HG02885 (cell line): ENCODE measurements around the gene RETREG2.

Experiments used
- ATAC-seq: cut with Tn5 transposase; IDR thresholded peaks from one replicate; pipeline ENCODE4 v1.9.1; 2021; ENCODE audit warnings: mild to moderate bottlenecking; ENCODE audit not compliant: unreplicated experiment, poor library complexity

Gene RETREG2

DNA sequence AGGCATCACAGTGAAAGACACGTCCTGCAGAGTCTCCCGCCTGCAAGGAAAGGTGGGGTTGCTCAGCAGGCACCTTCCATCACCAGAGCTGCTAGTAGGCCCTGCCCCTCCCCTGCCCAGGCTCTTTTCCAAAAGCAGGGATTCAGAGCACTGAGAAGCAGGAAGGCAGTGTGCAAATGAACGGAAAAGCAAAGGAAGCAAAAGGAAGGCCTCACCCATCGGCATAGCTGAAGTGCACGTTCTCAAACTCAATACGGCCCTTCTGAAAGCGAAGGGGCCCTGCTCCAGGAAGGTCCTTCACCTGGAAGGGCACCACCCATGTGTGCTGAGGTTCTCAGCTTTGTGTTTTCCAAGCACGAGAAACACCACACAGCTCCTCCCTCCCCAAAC, 34.9 kb downstream of the RETREG2 start:
- no peak for ATAC-seq

- no peak for ATAC-seq
These were observed 35.5 kb downstream of the RETREG2 start for GRCh38 chr2:219213486-219214071.

DNA sequence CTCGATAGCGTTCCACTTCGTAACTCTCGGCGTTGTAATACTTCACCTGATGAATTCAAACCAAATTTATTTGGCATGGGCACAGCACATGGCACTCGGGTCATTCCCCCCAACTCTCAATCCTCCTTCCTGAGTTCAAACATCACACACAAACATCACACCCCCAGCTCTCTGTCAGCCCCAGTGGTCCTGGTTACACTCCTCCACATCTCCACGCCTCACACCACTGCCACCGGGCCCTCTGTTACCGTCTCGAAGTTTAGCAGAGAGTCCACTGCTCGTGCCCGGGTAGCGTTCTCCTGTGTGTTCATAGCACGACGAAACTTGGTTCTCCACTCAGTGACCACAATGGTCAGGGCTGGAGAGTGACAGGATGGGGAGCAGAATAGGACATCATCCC, 36.1 kb downstream of the RETREG2 start:
- ATAC-seq: no peak

GRCh38 chr2:219214786-219215185, 36.7 kb downstream of the RETREG2 start:
- no peak for ATAC-seq

DNA sequence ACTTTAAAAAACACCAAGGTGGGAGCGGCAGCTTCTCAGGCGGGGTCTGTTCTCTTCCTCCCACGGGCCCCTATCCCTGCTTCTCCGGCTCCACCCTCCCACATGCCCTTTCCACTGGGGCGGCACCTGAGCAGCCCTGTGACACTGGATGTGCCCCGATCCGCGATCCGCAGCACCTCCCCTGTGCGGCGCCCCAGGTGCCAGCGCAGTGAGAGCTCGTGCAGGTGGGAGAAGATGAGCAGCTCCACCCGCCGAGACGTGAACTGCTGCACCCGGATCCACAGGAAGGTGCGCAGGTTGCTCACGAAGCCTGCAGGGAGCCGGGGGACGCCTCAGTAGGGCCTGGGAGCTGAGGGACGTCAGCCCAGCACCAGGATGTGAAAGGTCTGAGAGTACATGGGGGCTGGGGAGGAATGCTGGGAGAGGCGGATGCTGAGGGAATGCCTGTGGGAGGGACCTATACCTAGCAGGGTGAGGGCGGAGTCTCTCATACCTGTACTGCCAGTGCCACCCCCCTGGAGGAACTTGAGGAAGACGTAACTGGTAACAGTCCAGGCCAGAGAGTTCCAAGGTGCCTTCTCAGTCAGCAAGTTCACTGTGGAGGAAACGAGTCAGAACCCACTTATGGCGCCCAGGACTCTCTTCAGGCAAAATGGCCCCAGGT, 37.9 kb downstream of the RETREG2 start:
- no peak for ATAC-seq

DNA sequence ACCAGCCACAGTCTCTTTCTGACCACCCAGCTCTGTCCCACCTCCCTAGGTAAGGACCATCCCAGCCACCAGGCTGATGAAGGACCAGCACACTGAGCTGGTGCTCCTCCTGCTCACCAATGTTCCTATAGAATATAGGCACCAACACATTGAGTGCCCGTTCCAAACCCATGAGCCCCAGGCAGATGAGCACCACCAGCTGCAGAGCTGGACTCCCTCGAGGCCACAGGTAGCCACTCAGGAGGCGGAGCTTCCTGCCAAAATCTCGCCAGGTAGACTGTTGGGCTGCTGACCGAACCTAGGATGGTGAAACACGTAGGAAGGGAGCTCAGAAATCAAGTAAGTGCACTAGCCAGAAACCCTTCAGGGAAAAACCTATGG, 38.5 kb downstream of the RETREG2 start:
- no peak for ATAC-seq

DNA sequence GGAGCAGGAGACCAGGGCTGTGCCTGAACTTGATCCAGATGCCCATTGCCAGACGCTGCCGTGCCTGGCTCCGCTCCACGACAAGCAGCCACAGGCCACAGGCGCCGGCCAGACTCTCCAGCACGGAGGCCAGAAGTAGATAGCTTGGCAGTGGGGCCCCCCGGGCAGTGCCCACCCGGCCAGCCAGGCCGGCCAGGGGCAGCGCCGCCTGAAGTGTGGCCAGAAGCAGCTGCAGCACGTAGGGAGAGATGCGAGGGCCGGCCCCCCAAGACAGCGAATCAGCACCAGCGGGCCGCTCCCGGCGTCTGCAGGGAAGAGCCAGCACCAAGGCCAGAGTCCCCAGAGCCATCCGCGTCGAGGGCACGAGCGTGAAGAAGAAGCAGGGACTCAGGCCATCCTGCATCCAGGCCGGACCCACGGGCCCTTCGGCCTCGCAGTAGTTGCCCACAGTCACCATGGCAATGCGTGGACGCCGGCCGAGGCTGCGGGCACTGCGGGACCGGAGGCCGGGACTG, 40.2 kb downstream of the RETREG2 start:
- peak; percentile 24 for ATAC-seq

GRCh38 chr2:219218732-219219701, 40.9 kb downstream of the RETREG2 start, which contains the start of gene ABCB6:
TSS of gene ABCB6 (minus strand) at chr2:219218958. CDS start at chr2:219218673, 285 bp downstream.
- ATAC-seq: peak; percentile 78

DNA sequence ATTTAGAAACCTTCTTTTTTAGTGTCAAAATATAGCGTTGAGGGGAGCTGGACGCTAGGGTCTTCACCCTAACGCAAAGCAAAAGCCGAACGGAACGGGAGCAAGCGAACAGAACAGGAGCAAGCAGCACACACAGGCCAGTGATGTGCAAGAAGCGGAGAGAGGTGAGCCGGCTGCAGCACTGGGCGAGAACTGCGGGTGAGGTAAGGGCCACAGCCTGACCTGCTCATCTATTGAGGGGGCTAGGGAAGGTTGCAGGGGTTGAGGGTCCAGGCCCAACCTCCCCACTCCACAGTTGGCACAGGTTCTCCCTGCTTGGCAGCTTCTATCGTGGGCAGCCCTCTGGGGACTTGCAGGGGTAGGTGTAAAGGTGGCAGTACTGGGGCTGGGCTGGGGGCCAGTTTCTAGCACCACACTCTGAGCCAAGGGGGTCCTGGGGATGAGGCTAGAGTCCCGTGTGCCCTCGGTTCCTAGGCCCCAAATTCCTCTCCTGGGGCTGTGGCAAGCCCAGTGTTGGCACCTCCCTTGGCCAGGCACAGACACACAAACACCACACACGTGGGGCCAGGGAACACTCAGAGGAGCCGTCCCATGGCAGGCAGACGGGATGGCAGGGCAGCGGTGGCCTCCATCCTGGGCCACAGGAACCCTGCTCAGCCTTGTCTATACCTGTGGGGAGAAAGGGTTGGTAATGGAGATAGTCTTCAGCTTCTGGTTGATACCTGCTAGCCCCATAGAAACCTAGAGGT, 41.9 kb downstream of the RETREG2 start:
- no peak for ATAC-seq

DNA sequence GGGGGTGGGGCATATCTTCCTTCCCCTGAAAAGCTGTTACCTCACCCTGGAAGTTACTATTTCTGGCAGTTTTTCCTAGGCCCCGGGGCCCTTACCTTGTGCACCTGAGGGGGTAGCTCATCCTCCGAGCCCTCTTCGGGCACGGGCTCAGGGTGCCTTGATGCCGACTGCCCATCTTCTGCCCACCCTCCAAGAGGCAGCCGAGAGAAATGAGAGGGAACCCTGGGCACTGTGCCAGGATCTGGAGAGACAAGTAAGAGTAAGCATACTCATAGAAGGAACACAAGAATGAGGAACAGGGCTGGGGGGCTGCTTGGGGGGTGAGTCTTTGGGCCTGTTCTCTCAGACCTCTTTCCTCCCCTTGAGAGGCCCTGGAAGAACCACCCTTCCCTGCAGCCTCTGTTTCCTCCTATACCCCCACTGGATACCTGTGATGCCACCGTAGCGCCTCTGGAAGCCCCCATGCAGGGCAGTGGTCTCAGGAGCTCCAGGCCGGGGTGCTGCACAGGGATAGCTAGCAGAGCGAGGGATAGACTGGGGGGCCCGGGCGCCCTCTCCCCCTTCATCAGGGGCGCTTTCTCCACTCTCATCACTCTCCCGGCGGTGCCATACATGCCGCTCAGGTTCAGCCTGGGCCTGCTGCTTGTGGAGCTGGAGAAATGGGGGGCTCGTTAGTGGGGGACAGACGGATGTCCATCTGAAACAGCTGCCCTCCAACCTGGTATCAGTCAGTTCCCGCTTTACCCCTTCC, 42.8 kb downstream of the RETREG2 start:
- ATAC-seq: no peak

DNA sequence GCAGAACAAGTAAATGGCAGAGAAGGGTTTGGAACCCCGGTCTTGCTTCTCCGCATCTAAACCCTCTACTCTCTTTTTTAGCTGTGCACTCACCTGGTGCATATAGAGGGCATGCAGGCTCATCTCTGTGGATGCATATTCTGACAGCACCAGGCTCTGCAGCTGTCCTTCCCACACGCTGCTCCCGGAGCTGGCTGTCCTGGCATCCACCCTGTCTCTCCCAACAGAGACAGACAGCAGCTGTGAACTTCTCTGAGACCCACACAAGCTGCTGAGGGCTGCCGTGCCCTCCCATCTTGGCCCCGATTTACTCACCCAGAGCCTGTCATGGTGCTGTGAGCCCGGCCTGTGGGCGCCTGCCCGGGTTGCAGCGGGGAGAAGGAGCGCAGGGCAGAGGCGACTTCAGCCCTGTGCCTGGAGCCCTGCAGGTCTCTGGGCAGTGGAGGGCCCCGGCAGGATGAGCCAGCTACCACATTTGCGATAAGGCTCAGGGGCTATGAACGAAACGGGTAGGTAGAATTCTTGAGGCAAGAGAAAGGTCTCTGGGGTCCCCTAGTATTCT, 44.0 kb downstream of the RETREG2 start:
- no peak for ATAC-seq

DNA sequence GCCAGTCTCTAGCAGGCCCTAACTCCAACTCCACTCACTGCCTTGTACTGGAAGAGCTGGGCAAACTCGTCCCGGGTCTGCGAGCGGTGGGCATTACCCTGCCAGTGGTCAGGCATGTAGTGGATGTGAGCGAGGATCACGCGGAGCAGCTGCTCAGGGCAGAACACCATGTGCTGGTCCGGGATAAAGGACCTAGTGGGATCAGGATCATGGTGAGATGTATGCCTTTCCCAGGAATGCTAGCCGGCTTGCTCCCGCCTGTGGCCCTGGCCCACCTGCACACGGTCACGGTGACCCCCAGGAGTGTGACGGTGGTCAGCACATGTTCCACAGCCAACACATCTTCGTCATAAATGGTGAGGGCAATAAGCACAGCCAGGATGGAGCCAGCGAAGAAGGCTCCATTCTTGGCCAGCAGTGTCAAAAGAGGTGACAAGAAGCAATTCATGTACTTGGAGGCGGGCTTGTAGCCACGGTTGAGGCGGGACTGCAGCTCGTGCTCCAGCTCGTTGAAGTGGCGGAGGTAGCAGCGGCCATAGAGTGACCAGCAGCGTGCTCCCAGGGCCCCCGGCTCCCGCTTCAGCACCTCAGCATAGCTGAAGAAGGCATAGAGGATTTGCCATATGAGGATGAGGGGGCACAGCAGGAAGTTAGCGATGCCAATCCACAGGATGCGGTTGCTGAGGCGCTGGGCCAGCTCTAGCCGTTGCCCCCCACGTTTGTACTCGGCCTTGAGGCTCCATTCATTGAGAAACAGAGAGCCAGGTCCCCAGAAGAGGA, 45.9 kb downstream of the RETREG2 start:
- ATAC-seq: no peak

DNA sequence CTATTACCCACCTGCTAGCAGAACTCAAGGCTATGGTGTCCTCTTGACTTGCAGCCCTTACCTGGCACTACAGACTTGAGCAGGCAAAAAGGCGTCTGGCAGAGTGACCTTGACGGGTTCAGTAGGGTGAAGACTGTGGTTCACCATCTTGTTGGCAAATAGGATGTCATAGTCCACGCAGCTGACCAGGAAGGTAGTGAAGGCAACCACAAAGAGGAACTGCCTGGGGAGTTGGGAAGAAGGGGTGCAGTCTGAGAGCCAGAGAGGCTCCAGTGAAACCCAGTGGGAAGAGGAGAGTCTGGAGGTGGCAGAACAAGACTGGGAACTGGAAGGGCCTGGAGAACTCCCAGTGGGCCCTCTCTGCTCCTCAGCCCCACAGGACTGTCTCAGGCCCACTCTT, 47.3 kb downstream of the RETREG2 start:
- no peak for ATAC-seq

DNA sequence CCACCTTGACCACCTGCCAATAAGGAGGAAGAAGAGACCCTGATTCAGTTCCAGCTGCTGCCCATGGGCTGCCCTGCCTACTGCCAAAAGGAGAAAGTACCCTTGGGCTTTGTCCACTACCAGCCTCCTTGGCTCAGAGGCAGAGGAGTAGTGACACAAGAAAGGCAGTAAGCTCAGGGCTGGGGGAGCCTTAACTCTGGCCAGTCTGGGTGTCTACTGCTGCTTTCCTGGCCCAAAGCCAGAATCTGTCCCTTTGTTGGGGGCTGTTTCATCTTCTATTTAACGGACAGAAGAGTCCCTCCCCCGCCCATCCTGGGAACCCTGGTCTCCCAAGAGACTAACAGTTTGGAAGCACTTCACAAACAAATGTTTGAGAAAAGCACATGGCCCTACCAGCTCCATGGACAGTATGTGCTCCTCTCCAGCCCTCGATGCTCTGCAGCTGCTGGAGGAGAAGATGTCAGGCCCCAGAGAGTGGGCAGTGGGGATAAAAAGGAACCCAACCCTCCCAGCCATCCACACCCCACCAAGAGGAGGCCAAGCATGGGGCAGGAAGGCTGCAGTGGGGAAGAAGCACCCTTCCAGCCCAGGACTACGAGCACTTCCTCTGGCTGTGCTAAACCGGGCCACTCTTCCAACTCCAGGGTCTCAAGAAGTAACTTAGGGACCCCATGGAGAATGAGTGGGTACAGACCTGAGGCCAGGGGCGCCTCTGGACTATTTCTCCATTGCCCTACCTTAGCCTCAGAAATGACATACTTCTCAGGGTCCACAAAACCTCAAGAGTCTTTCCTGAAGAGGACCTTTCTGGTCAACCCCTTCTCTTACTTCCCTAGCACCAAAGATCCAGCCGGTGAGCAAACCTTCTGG, 50.2 kb downstream of the RETREG2 start:
- no peak for ATAC-seq

GRCh38 chr2:219228911-219229304, 50.8 kb downstream of the RETREG2 start:
- peak; percentile 17 for ATAC-seq

GRCh38 chr2:219229305-219230058, 51.4 kb downstream of the RETREG2 start, which contains the start of the genes ANKZF1 and ATG9A:
TSS of gene ANKZF1 (plus strand) at chr2:219229806. CDS start at chr2:219230258, 452 bp downstream.
TSS of gene ATG9A (minus strand) at chr2:219229636. CDS start at chr2:219228024, 1,612 bp downstream.
- ATAC-seq: peak; percentile 97
